Uterus (tissue), 2 donors: ENCODE measurements around the gene ATP13A2.

Source experiments
- POLR2A ChIP-seq, 2 donors: fragments of 450-650 bp; IDR thresholded peaks; one replicate each; pipeline ENCODE4 v1.6.1; 2016; ENCODE audit warnings: antibody characterized with exemption in 2 of 2, mild to moderate bottlenecking in 1 of 2, moderate library complexity in 1 of 2
- TF ChIP-seq, protein P1 (sequence below), 4 experiments: fragments of 200-600 bp in 2 of 4; fragments of 450-650 bp in 2 of 4; sonication (generic) in 2 of 4; IDR thresholded peaks; one replicate each; pipeline ENCODE4 v1.5.1; 2016 to 2019; ENCODE audit warnings: antibody characterized with exemption in 4 of 4, mild to moderate bottlenecking in 2 of 4, moderate library complexity in 1 of 4

DNA sequence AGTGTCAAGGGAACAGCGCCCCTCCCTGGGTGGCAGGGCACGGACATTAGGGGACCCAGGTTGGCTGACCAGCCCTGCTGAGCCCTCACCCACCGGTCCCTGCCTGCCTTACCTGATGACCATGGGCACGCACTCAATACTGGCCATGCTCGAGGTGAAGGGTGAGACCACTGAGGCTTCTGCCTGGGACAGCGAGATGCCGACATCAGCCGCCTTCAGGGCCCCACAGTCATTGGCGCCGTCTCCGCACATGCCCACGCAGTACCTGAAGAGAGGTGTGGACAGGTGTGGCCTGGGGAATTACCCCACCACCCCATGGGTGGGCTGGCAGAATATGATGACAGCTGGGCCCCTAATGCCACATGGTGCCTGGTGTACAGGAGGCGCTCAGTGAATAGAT is 23.5 kb downstream of the ATP13A2 start:
- no peak for TF ChIP-seq POLR2A (IDR thresholded peaks at IDR 0.05)
- TF ChIP-seq, protein P1, sequence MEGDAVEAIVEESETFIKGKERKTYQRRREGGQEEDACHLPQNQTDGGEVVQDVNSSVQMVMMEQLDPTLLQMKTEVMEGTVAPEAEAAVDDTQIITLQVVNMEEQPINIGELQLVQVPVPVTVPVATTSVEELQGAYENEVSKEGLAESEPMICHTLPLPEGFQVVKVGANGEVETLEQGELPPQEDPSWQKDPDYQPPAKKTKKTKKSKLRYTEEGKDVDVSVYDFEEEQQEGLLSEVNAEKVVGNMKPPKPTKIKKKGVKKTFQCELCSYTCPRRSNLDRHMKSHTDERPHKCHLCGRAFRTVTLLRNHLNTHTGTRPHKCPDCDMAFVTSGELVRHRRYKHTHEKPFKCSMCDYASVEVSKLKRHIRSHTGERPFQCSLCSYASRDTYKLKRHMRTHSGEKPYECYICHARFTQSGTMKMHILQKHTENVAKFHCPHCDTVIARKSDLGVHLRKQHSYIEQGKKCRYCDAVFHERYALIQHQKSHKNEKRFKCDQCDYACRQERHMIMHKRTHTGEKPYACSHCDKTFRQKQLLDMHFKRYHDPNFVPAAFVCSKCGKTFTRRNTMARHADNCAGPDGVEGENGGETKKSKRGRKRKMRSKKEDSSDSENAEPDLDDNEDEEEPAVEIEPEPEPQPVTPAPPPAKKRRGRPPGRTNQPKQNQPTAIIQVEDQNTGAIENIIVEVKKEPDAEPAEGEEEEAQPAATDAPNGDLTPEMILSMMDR (IDR thresholded peaks at IDR 0.05), result no peak
